ENCODE measurements around the gene RPL18A. TPM values are rescaled to one million over a fixed set of nuclear protein-coding genes. Genes with fewer than 3 reads are reported as not detected.

The RPL18A gene
- total RNA-seq, 3 donors from 2014 or later = 1,368 to 1,650 (median 1,462) TPM

DNA sequence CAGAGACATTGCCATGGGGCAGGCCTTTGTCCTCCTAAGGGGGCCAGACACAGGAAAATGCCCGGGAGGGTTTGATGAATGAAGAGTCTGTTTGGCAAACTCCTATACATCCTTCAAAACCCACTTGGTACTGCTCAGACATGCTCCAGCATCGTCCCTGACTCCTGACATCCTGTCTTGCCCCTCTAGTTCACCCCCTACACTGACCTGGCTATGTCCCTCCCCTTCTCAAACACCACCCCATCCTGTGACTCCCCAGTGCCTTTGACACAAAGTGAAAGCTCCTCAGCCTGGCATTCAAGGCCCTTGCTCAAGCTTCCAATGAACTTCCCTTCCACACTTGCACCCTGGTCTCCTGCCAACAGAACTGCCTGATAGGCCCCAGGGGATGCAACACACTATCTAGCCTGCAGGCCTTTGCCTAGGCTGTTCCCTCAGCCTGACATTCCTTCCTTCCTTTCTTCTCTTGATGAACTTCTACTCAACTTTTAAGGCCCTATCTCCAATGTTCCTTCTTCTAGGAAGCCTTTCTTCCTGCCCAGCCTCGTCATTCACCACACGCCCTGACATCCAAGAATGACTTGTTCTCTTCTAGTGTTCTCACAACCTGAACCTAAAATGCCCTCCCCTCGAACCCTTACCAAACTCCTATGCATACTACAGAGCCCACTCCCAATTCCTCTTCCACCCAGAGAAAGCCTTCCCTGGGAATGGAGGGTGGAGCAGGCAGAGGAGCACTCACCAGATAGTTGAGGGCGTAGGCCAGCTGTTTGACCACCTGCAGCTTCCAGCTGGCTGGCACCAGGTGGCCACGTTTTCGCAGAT is 24.3 kb upstream of the RPL18A start:
- no peaks in the 10 kb centered on the region for H3K36me3 ChIP-seq (ENCODE audit: low read depth)
- H3K4me3 ChIP-seq = no peak overlapping the region
- intact Hi-C loops (cut with DNase I, micrococcal nuclease) = no loop called here
- TF ChIP-seq, protein P1, sequence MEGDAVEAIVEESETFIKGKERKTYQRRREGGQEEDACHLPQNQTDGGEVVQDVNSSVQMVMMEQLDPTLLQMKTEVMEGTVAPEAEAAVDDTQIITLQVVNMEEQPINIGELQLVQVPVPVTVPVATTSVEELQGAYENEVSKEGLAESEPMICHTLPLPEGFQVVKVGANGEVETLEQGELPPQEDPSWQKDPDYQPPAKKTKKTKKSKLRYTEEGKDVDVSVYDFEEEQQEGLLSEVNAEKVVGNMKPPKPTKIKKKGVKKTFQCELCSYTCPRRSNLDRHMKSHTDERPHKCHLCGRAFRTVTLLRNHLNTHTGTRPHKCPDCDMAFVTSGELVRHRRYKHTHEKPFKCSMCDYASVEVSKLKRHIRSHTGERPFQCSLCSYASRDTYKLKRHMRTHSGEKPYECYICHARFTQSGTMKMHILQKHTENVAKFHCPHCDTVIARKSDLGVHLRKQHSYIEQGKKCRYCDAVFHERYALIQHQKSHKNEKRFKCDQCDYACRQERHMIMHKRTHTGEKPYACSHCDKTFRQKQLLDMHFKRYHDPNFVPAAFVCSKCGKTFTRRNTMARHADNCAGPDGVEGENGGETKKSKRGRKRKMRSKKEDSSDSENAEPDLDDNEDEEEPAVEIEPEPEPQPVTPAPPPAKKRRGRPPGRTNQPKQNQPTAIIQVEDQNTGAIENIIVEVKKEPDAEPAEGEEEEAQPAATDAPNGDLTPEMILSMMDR (IDR thresholded peaks at IDR 0.05) = no peak
- peaks cover 1% of the 10 kb centered on the region for H3K4me1 ChIP-seq (ENCODE audit: low read depth)
- no peak for DNase-seq
- H3K9me3 ChIP-seq = no peaks in the 10 kb centered on the region
- no peak for ATAC-seq

DNA sequence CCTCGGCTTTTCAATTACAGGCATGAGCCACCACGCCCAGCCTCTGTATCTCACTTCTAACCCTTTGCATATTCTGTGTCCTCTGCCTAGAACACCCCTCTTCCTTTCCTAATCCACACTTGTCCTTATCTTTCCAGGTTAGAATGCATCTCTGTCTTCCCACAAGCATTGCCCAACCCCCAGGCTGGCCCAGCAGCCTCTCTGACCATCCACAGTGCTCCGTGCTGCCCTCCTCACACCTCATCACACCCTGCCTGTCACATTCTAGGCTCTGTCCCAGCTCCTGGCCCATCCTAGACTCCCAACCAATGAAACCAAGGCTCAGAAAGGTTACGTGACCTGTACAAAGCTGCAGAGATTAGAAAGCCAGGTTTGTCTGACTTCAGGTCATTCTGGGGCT is 23.2 kb upstream of the RPL18A start:
- H3K9me3 ChIP-seq = no peaks in the 10 kb centered on the region
- ATAC-seq (no peak), DNase-seq (no peak)
- H3K4me1 ChIP-seq (ENCODE audit: low read depth) = peaks cover 2% of the 10 kb centered on the region
- H3K4me3 ChIP-seq = no peak overlapping the region
- no peaks in the 10 kb centered on the region for H3K36me3 ChIP-seq (ENCODE audit: low read depth)
- intact Hi-C loops (cut with DNase I, micrococcal nuclease) = no loop called here
- TF ChIP-seq, protein P1 (IDR thresholded peaks at IDR 0.05) = no peak

DNA sequence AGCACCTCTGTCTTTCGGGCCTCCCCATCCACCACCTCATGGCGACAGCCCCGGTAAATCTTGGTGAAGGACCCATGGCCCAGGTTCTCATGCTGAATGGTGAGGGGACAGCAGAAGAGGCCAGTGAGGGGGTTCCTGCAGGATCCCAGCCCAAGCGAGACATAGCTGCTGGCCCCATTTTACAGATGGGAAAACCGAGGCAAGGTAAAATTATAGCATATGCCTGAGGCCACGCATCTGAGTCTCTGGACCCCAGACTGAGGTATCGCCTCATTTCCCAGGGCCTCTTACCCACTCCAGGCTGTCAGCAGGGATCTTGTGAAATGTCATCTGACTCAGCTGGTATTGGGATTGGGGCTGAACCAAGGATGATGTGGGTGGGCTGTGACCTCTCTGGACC is 21.7 kb upstream of the RPL18A start:
- no peak overlapping the region for H3K4me3 ChIP-seq
- intact Hi-C loops (cut with DNase I, micrococcal nuclease) = no loop called here
- TF ChIP-seq, protein P1 (IDR thresholded peaks at IDR 0.05) = no peak
- peaks cover 7% of the 10 kb centered on the region for H3K4me1 ChIP-seq (ENCODE audit: low read depth)
- DNase-seq (no peak), ATAC-seq (no peak)
- no peaks in the 10 kb centered on the region for H3K9me3 ChIP-seq
- H3K36me3 ChIP-seq (ENCODE audit: low read depth) = no peaks in the 10 kb centered on the region

DNA sequence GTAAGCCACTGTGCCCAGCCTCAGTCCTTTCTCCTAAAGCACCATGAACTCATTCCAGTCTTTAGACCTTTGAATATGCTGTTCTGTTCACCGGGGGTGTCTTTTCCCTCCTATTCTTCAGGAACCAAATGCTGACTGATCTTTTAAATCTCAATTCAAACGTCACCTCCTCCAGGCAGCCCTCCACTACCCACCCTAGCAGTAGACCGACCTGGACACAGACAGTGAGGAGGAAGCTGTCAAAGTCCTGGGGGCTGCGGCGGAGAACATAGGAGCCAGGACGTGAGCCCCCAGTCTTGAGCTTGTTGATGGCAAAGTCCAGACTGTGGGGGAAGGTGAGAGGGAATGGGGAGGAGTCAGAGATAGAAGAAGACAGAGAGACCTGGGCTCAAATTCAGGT is 19.7 kb upstream of the RPL18A start:
- Histone ChIP-seq H3K9me3 (no peaks in the 10 kb centered on the region), H3K4me3 (no peak overlapping the region), H3K4me1 (ENCODE audit: low read depth) (peaks cover 7% of the 10 kb centered on the region), H3K36me3 (ENCODE audit: low read depth) (no peaks in the 10 kb centered on the region)
- no peak for ATAC-seq
- no peak for DNase-seq
- TF ChIP-seq, protein P1 (IDR thresholded peaks at IDR 0.05) = no peak
- intact Hi-C loops (cut with DNase I, micrococcal nuclease) = no loop called here

DNA sequence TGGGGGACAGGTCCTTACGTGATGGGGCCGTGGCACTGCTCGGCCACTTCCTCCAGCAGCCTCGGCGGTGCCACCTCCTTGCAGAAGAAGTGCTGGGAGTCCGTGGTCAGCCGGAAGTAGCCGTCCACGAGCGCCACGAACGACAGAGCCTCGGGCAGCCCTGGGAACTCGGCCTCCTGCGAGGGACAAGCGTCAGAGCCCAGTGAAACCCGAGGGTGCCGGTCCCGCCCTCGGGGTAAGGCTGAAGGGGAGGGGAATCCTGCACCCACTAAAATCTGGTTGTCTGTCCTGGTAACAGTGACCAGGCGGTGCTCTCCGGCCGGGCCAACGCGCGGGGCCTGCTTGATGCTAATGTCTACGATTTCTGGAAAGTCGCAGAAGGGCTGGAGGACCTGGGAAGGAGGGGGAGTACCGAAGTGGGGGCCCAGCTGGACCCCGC is 18.3 kb upstream of the RPL18A start:
- peak; percentile 12 for ATAC-seq
- Histone ChIP-seq H3K9me3 (no peaks in the 10 kb centered on the region), H3K4me1 (ENCODE audit: low read depth) (peaks cover 7% of the 10 kb centered on the region), H3K4me3 (no peak overlapping the region), H3K36me3 (ENCODE audit: low read depth) (no peaks in the 10 kb centered on the region)
- no peak for DNase-seq
- intact Hi-C loops (cut with DNase I, micrococcal nuclease) = no loop called here
- TF ChIP-seq, protein P1 (IDR thresholded peaks at IDR 0.05) = no peak

All from mucosa of descending colon (tissue), 3 donors.